ENCODE data around the gene FOXQ1.

- TF ChIP-seq, protein P1, sequence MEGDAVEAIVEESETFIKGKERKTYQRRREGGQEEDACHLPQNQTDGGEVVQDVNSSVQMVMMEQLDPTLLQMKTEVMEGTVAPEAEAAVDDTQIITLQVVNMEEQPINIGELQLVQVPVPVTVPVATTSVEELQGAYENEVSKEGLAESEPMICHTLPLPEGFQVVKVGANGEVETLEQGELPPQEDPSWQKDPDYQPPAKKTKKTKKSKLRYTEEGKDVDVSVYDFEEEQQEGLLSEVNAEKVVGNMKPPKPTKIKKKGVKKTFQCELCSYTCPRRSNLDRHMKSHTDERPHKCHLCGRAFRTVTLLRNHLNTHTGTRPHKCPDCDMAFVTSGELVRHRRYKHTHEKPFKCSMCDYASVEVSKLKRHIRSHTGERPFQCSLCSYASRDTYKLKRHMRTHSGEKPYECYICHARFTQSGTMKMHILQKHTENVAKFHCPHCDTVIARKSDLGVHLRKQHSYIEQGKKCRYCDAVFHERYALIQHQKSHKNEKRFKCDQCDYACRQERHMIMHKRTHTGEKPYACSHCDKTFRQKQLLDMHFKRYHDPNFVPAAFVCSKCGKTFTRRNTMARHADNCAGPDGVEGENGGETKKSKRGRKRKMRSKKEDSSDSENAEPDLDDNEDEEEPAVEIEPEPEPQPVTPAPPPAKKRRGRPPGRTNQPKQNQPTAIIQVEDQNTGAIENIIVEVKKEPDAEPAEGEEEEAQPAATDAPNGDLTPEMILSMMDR (IDR thresholded peaks at IDR 0.05): no peak
- TF ChIP-seq POLR2A (IDR thresholded peaks at IDR 0.05) (no peak), POLR2AphosphoS5 (IDR thresholded peaks at IDR 0.05) (no peak)
Observed at GRCh38 chr6:1263039-1263849, 48.7 kb upstream of the FOXQ1 start.

Measured in stomach (tissue), 4 donors.